Naive B cell (primary cell): ENCODE measurements around the gene CLNS1A. TPM values are rescaled to one million over a fixed set of nuclear protein-coding genes. Genes with fewer than 3 reads are reported as not detected.

Source experiments
- ATAC-seq, 2 donors: fragments of 150-1000 bp; cut with Tn5 transposase; 2 replicates each; pipeline ENCODE4 v1.10.0; 2021; ENCODE audit warnings: low read depth in 2 of 2, mild to moderate bottlenecking in 2 of 2, moderate library complexity in 2 of 2
- DNase-seq: peaks from one replicate; pipeline ENCODE4 v3.0.0; 2022
- H3K27ac Mint-ChIP-seq, 6 donors: one replicate each; pipeline ENCODE4 v1.8.0; 2020 to 2022; ENCODE audit warnings: mild to moderate bottlenecking in 6 of 6, mixed read lengths in 6 of 6, moderate library complexity in 5 of 6, inconsistent platforms in 2 of 6
- H3K27me3 Mint-ChIP-seq, 3 donors: one replicate each; pipeline ENCODE4 v1.8.0; 2021 to 2022; ENCODE audit warnings: mixed read lengths in 3 of 3, mild to moderate bottlenecking in 1 of 3
- H3K36me3 Mint-ChIP-seq, 2 donors: one replicate each; pipeline ENCODE4 v1.8.0; 2020 to 2022; ENCODE audit warnings: mixed read lengths in 2 of 2, inconsistent platforms in 1 of 2, mild to moderate bottlenecking in 1 of 2
- H3K4me1 Mint-ChIP-seq, 3 donors: one replicate each; pipeline ENCODE4 v1.8.0; 2020 to 2022; ENCODE audit warnings: mixed read lengths in 3 of 3, inconsistent platforms in 1 of 3, mild to moderate bottlenecking in 1 of 3, moderate library complexity in 1 of 3
- H3K4me3 Mint-ChIP-seq, 8 donors: one replicate each; pipeline ENCODE4 v1.8.0; 2020 to 2022; ENCODE audit warnings: mild to moderate bottlenecking in 8 of 8, mixed read lengths in 8 of 8, moderate library complexity in 8 of 8, inconsistent platforms in 2 of 8
- H3K9me3 Mint-ChIP-seq, 7 donors: one replicate each; pipeline ENCODE4 v1.8.0; 2020 to 2022; ENCODE audit warnings: mixed read lengths in 7 of 7, mild to moderate bottlenecking in 5 of 7, inconsistent platforms in 2 of 7, moderate library complexity in 1 of 7
- polyA plus RNA-seq, 6 donors: library from polyadenylated mRNA; unstranded; fragments of 300-500 nt; fragmentation: Illumina TruSeq; gene quantifications; one replicate each; pipeline ENCODE4 v1.2.3, GENCODE V29; 2021; ENCODE audit warnings: low read depth in 6 of 6

CLNS1A gene
- 100 to 1,000 TPM in 5 of 6 donors, 10 to 100 TPM in 1; 95.3 to 196 (median 155) TPM for polyA plus RNA-seq

GRCh38 chr11:77637345-77638165, at the start of gene CLNS1A:
CLNS1A (minus strand) TSS chr11:77637794; CDS start chr11:77637714, 80 bp downstream.
- Mint-ChIP-seq H3K27me3 (peaks cover 0 to 6% (median 3%) of the 10 kb centered on the region in 3 donors), H3K4me3 (peak within 1 kb of the TSS; percentile 94 to 99 (median 98)), H3K9me3 (peaks cover 0 to 6% (median 0%) of the 10 kb centered on the region in 7 donors), H3K36me3 (no peaks in the 10 kb centered on the region), H3K4me1 (peaks cover 18 to 44% (median 32%) of the 10 kb centered on the region in 3 donors), H3K27ac (peak within 1 kb of the TSS; percentile 93 to 98 (median 96))
- peak; percentile 98 to 99 for ATAC-seq
- DNase-seq, result peak; percentile 78

GRCh38 chr11:77687088-77687487, 49.5 kb upstream of the CLNS1A start:
- no peak overlapping the region for H3K4me3 Mint-ChIP-seq
- ATAC-seq (no peak), DNase-seq (no peak)
- H3K36me3 Mint-ChIP-seq, result peaks cover 24 to 38% of the 10 kb centered on the region in 2 donors
- H3K27ac Mint-ChIP-seq, result peak overlapping the region in 1 of 6 donors; percentile 55
- no peaks in the 10 kb centered on the region for H3K27me3 Mint-ChIP-seq
- no peaks in the 10 kb centered on the region for H3K9me3 Mint-ChIP-seq
- H3K4me1 Mint-ChIP-seq, result no peaks in the 10 kb centered on the region

GRCh38 chr11:77677138-77677537, 39.5 kb upstream of the CLNS1A start:
- H3K27ac Mint-ChIP-seq, result peak overlapping the region in 3 of 6 donors; percentile 18 to 72 (median 60)
- no peak for ATAC-seq
- H3K36me3 Mint-ChIP-seq, result peaks cover 35 to 48% of the 10 kb centered on the region in 2 donors
- no peak overlapping the region for H3K4me3 Mint-ChIP-seq
- DNase-seq, result no peak
- H3K27me3 Mint-ChIP-seq, result no peaks in the 10 kb centered on the region
- no peaks in the 10 kb centered on the region for H3K9me3 Mint-ChIP-seq
- no peaks in the 10 kb centered on the region for H3K4me1 Mint-ChIP-seq

GRCh38 chr11:77672264-77672663, 34.7 kb upstream of the CLNS1A start:
- ATAC-seq (no peak), DNase-seq (no peak)
- peaks cover 49 to 63% of the 10 kb centered on the region in 2 donors for H3K36me3 Mint-ChIP-seq
- H3K27ac Mint-ChIP-seq, result peak overlapping the region in 3 of 6 donors; percentile 12 to 84 (median 47)
- no peaks in the 10 kb centered on the region for H3K27me3 Mint-ChIP-seq
- peaks cover 0 to under 1% (median 0%) of the 10 kb centered on the region in 3 donors for H3K4me1 Mint-ChIP-seq
- no peak overlapping the region for H3K4me3 Mint-ChIP-seq
- no peaks in the 10 kb centered on the region for H3K9me3 Mint-ChIP-seq

GRCh38 chr11:77669848-77670511, 32.4 kb upstream of the CLNS1A start:
- Mint-ChIP-seq H3K36me3 (peaks cover 31 to 46% of the 10 kb centered on the region in 2 donors), H3K4me3 (no peak overlapping the region), H3K4me1 (peaks cover 0 to 2% (median 0%) of the 10 kb centered on the region in 3 donors)

GRCh38 chr11:77668760-77669159, 31.2 kb upstream of the CLNS1A start:
- Mint-ChIP-seq H3K27me3 (no peaks in the 10 kb centered on the region), H3K27ac (peak overlapping the region in 1 of 6 donors; percentile 65), H3K4me3 (no peak overlapping the region), H3K36me3 (peaks cover 21 to 43% of the 10 kb centered on the region in 2 donors), H3K9me3 (no peaks in the 10 kb centered on the region), H3K4me1 (peaks cover 0 to 7% (median 5%) of the 10 kb centered on the region in 3 donors)
- no peak for ATAC-seq
- DNase-seq, result no peak

More at GRCh38 chr11:77669848-77670511, 32.4 kb upstream of the CLNS1A start:
- no peak for DNase-seq
- no peak for ATAC-seq
- Mint-ChIP-seq H3K27me3 (no peaks in the 10 kb centered on the region), H3K9me3 (no peaks in the 10 kb centered on the region), H3K27ac (peak overlapping the region in 1 of 6 donors; percentile 1)

GRCh38 chr11:77665240-77665965, 27.8 kb upstream of the CLNS1A start:
- H3K9me3 Mint-ChIP-seq, result no peaks in the 10 kb centered on the region
- peaks cover 12 to 34% of the 10 kb centered on the region in 2 donors for H3K36me3 Mint-ChIP-seq
- peak overlapping the region in 3 of 6 donors; percentile 5 to 43 (median 27) for H3K27ac Mint-ChIP-seq

GRCh38 chr11:77661670-77662069, 24.1 kb upstream of the CLNS1A start:
- Mint-ChIP-seq H3K36me3 (peaks cover 0 to under 1% of the 10 kb centered on the region in 2 donors), H3K4me1 (peaks cover 7 to 30% (median 18%) of the 10 kb centered on the region in 3 donors), H3K27me3 (no peaks in the 10 kb centered on the region), H3K27ac (peak overlapping the region in 1 of 6 donors; percentile 70), H3K4me3 (peak overlapping the region in 2 of 8 donors; percentile 3 to 40), H3K9me3 (no peaks in the 10 kb centered on the region)
- ATAC-seq, result peak; percentile 37 to 60
- no peak for DNase-seq

More at GRCh38 chr11:77665240-77665965, 27.8 kb upstream of the CLNS1A start:
- Mint-ChIP-seq H3K4me1 (peaks cover 7 to 29% (median 18%) of the 10 kb centered on the region in 3 donors), H3K27me3 (no peaks in the 10 kb centered on the region), H3K4me3 (no peak overlapping the region)
- ATAC-seq (no peak), DNase-seq (no peak)

- H3K27me3 Mint-ChIP-seq, result no peaks in the 10 kb centered on the region
- DNase-seq (no peak), ATAC-seq (peak; percentile 71 to 74)
- H3K36me3 Mint-ChIP-seq, result no peaks in the 10 kb centered on the region
- peaks cover 7 to 30% (median 18%) of the 10 kb centered on the region in 3 donors for H3K4me1 Mint-ChIP-seq
- peak overlapping the region in 4 of 6 donors; percentile 5 to 76 (median 21) for H3K27ac Mint-ChIP-seq
- peak overlapping the region in 6 of 8 donors; percentile 9 to 57 (median 46) for H3K4me3 Mint-ChIP-seq
- no peaks in the 10 kb centered on the region for H3K9me3 Mint-ChIP-seq
These were observed 23.4 kb upstream of the CLNS1A start for GRCh38 chr11:77660947-77661346.

- no peaks in the 10 kb centered on the region for H3K9me3 Mint-ChIP-seq
- H3K27me3 Mint-ChIP-seq, result no peaks in the 10 kb centered on the region
- no peak for ATAC-seq
- H3K4me3 Mint-ChIP-seq, result no peak overlapping the region
- DNase-seq, result no peak
- peak overlapping the region in 2 of 6 donors; percentile 81 to 96 for H3K27ac Mint-ChIP-seq
- no peaks in the 10 kb centered on the region for H3K36me3 Mint-ChIP-seq
- H3K4me1 Mint-ChIP-seq, result peaks cover 7 to 26% (median 11%) of the 10 kb centered on the region in 3 donors
These were observed 20.8 kb upstream of the CLNS1A start for GRCh38 chr11:77658213-77659013.

- Mint-ChIP-seq H3K4me3 (no peak overlapping the region), H3K36me3 (no peaks in the 10 kb centered on the region), H3K27me3 (no peaks in the 10 kb centered on the region), H3K4me1 (peaks cover 7 to 12% (median 9%) of the 10 kb centered on the region in 3 donors), H3K9me3 (no peaks in the 10 kb centered on the region), H3K27ac (no peak overlapping the region)
- DNase-seq (no peak), ATAC-seq (no peak)
These were observed 18.8 kb upstream of the CLNS1A start for GRCh38 chr11:77656362-77656761.

GRCh38 chr11:77654770-77655434, 17.3 kb upstream of the CLNS1A start:
- ATAC-seq, result no peak
- Mint-ChIP-seq H3K9me3 (no peaks in the 10 kb centered on the region), H3K4me3 (no peak overlapping the region), H3K4me1 (peaks cover 0 to 2% (median 0%) of the 10 kb centered on the region in 3 donors), H3K27me3 (no peaks in the 10 kb centered on the region), H3K36me3 (no peaks in the 10 kb centered on the region), H3K27ac (no peak overlapping the region)
- no peak for DNase-seq
